NT2/D1 (cell line): Measurements from ENCODE around the gene SHISA7.

Source experiments
- SUZ12 ChIP-seq: IDR thresholded peaks from 2 replicates; pipeline ENCODE4 v1.6.1; 2011; ENCODE audit not compliant: insufficient read length, insufficient read depth; ENCODE audit errors: extremely low read depth
- YY1 ChIP-seq: IDR thresholded peaks from 2 replicates; pipeline ENCODE4 v1.6.1; 2011; ENCODE audit not compliant: insufficient read length, insufficient read depth

GRCh38 chr19:55408533-55408872 lies 34.6 kb downstream of the SHISA7 start:
- TF ChIP-seq SUZ12 (no peak), YY1 (no peak)
